Breast epithelium (tissue), 4 donors: ENCODE data around the gene SRGAP3. TPM values are rescaled to one million over a fixed set of nuclear protein-coding genes. Genes with fewer than 3 reads are reported as not detected.
A peak's percentile ranks its signal among the peaks of the same experiment; 100 is the strongest.

Source experiments
- DNase-seq, 2 donors: peaks; one replicate each; pipeline ENCODE4 v3.0.0-alpha.2; 2019; ENCODE audit warnings: low spot score in 2 of 2
- H3K27ac ChIP-seq, 2 donors: fragments of 200-600 bp; sonication (generic) in 1 of 2; one replicate each; pipeline ENCODE4 v1.5.1; 2016 to 2019; ENCODE audit warnings: mild to moderate bottlenecking in 1 of 2
- H3K27me3 ChIP-seq, 2 donors: fragments of 200-600 bp; sonication (generic) in 1 of 2; one replicate each; pipeline versions ENCODE4 v1.5.1 to v1.6.0; 2017 to 2019; ENCODE audit warnings: control low read depth in 1 of 2, mild to moderate bottlenecking in 1 of 2
- H3K36me3 ChIP-seq: fragments of 200-600 bp; one replicate; pipeline ENCODE4 v1.5.1; 2019
- H3K4me1 ChIP-seq, 2 donors: fragments of 200-600 bp; sonication (generic); one replicate each; pipeline ENCODE4 v1.5.1; 2016 to 2019; ENCODE audit warnings: control low read depth in 1 of 2
- H3K4me3 ChIP-seq, 3 donors: fragments of 200-600 bp; sonication (generic); 1 replicate in 2 of 3; 2 replicates in 1 of 3; pipeline ENCODE4 v1.5.1; 2016 to 2019; ENCODE audit warnings: mild to moderate bottlenecking in 3 of 3, moderate library complexity in 2 of 3
- H3K9me3 ChIP-seq, 2 donors: fragments of 200-600 bp; sonication (generic) in 1 of 2; one replicate each; pipeline ENCODE4 v1.5.1; 2016 to 2019; ENCODE audit warnings: control low read depth in 1 of 2
- POLR2A ChIP-seq: fragments of 450-650 bp; IDR thresholded peaks from one replicate; pipeline ENCODE4 v1.6.1; 2016; ENCODE audit warnings: antibody characterized with exemption, mild to moderate bottlenecking, moderate library complexity
- POLR2AphosphoS5 ChIP-seq, 3 donors: sonication (generic); formaldehyde crosslinking; IDR thresholded peaks; one replicate each; pipeline ENCODE4 v1.6.1; 2017; ENCODE audit warnings: antibody characterized with exemption in 3 of 3
- intact Hi-C: fragments of 100-400 bp; cut with DNase I; formaldehyde crosslinking; loops from one replicate; pipeline ENCODE4 v1.15.1; 2023; ENCODE audit warnings: low total_unique reads
- total RNA-seq, 3 donors: library from RNA; depleted of rRNA; stranded (reverse); fragments of >200 nt; gene quantifications; one replicate each; pipeline ENCODE4 v1.1.0, GENCODE V29; 2016
- TF ChIP-seq, protein P1 (sequence below), 3 donors: fragments of 450-650 bp; IDR thresholded peaks; one replicate each; pipeline ENCODE4 v1.5.1; 2016 to 2017; ENCODE audit warnings: antibody characterized with exemption in 3 of 3, mild to moderate bottlenecking in 3 of 3, moderate library complexity in 3 of 3

Gene SRGAP3
- total RNA-seq, 3 donors from 2014 or later: 13.6 to 21.5 (median 19.0) TPM

GRCh38 chr3:9207116-9207763 lies 42.2 kb downstream of the SRGAP3 start:
- intact Hi-C loops: no loop called here
- DNase-seq: no peak
- H3K36me3 ChIP-seq: no peaks in the 10 kb centered on the region
- H3K27me3 ChIP-seq: no peaks in the 10 kb centered on the region
- TF ChIP-seq POLR2AphosphoS5 (IDR thresholded peaks at IDR 0.05): no peak
- TF ChIP-seq, protein P1, sequence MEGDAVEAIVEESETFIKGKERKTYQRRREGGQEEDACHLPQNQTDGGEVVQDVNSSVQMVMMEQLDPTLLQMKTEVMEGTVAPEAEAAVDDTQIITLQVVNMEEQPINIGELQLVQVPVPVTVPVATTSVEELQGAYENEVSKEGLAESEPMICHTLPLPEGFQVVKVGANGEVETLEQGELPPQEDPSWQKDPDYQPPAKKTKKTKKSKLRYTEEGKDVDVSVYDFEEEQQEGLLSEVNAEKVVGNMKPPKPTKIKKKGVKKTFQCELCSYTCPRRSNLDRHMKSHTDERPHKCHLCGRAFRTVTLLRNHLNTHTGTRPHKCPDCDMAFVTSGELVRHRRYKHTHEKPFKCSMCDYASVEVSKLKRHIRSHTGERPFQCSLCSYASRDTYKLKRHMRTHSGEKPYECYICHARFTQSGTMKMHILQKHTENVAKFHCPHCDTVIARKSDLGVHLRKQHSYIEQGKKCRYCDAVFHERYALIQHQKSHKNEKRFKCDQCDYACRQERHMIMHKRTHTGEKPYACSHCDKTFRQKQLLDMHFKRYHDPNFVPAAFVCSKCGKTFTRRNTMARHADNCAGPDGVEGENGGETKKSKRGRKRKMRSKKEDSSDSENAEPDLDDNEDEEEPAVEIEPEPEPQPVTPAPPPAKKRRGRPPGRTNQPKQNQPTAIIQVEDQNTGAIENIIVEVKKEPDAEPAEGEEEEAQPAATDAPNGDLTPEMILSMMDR (IDR thresholded peaks at IDR 0.05): no peak
- TF ChIP-seq POLR2A: no peak
- H3K27ac ChIP-seq: no peak overlapping the region
- H3K4me3 ChIP-seq: no peak overlapping the region
- H3K4me1 ChIP-seq: no peaks in the 10 kb centered on the region
- no peaks in the 10 kb centered on the region for H3K9me3 ChIP-seq

- no peaks in the 10 kb centered on the region for H3K9me3 ChIP-seq
- no peaks in the 10 kb centered on the region for H3K4me1 ChIP-seq
- DNase-seq: no peak
- no peak overlapping the region for H3K27ac ChIP-seq
- no peaks in the 10 kb centered on the region for H3K36me3 ChIP-seq
- no peaks in the 10 kb centered on the region for H3K27me3 ChIP-seq
- intact Hi-C loops: no loop called here
- TF ChIP-seq, protein P1 (IDR thresholded peaks at IDR 0.05): no peak
- TF ChIP-seq POLR2A (no peak), POLR2AphosphoS5 (IDR thresholded peaks at IDR 0.05) (no peak)
- no peak overlapping the region for H3K4me3 ChIP-seq
Observed at GRCh38 chr3:9206287-9206686, 43.2 kb downstream of the SRGAP3 start.

GRCh38 chr3:9205345-9206143 lies 43.9 kb downstream of the SRGAP3 start:
- intact Hi-C loops: no loop called here
- no peaks in the 10 kb centered on the region for H3K27me3 ChIP-seq
- no peak overlapping the region for H3K27ac ChIP-seq
- no peak overlapping the region for H3K4me3 ChIP-seq
- H3K9me3 ChIP-seq: no peaks in the 10 kb centered on the region
- TF ChIP-seq POLR2AphosphoS5 (IDR thresholded peaks at IDR 0.05): no peak
- no peak for TF ChIP-seq POLR2A
- TF ChIP-seq, protein P1 (IDR thresholded peaks at IDR 0.05): no peak
- no peaks in the 10 kb centered on the region for H3K4me1 ChIP-seq
- H3K36me3 ChIP-seq: no peaks in the 10 kb centered on the region
- DNase-seq: no peak

GRCh38 chr3:9204253-9204992 lies 45.0 kb downstream of the SRGAP3 start:
- no peak for DNase-seq
- Histone ChIP-seq H3K27ac (peak overlapping the region in 1 of 2 donors; percentile 52), H3K27me3 (no peaks in the 10 kb centered on the region), H3K4me3 (no peak overlapping the region), H3K4me1 (no peaks in the 10 kb centered on the region), H3K9me3 (no peaks in the 10 kb centered on the region), H3K36me3 (no peaks in the 10 kb centered on the region)
- TF ChIP-seq POLR2AphosphoS5 (IDR thresholded peaks at IDR 0.05): no peak
- TF ChIP-seq, protein P1 (IDR thresholded peaks at IDR 0.05): no peak
- no peak for TF ChIP-seq POLR2A
- intact Hi-C loops: no loop called here
